Naive B cell (primary cell): ENCODE data around the gene SLC13A4. TPM values are rescaled to one million over a fixed set of nuclear protein-coding genes. Genes with fewer than 3 reads are reported as not detected.
"Not testable (repeated sequence)": the region's sequence is repeated elsewhere in the genome, so short reads cannot be mapped to it uniquely, and the experiment has no call there.

Source experiments
- ATAC-seq, 2 donors: fragments of 150-1000 bp; cut with Tn5 transposase; 2 replicates each; pipeline ENCODE4 v1.10.0; 2021; ENCODE audit warnings: low read depth in 2 of 2, mild to moderate bottlenecking in 2 of 2, moderate library complexity in 2 of 2
- DNase-seq: peaks from one replicate; pipeline ENCODE4 v3.0.0; 2022
- H3K27ac Mint-ChIP-seq, 6 donors: one replicate each; pipeline ENCODE4 v1.8.0; 2020 to 2022; ENCODE audit warnings: mild to moderate bottlenecking in 6 of 6, mixed read lengths in 6 of 6, moderate library complexity in 5 of 6, inconsistent platforms in 2 of 6
- H3K27me3 Mint-ChIP-seq, 3 donors: one replicate each; pipeline ENCODE4 v1.8.0; 2021 to 2022; ENCODE audit warnings: mixed read lengths in 3 of 3, mild to moderate bottlenecking in 1 of 3
- H3K36me3 Mint-ChIP-seq, 2 donors: one replicate each; pipeline ENCODE4 v1.8.0; 2020 to 2022; ENCODE audit warnings: mixed read lengths in 2 of 2, inconsistent platforms in 1 of 2, mild to moderate bottlenecking in 1 of 2
- H3K4me1 Mint-ChIP-seq, 3 donors: one replicate each; pipeline ENCODE4 v1.8.0; 2020 to 2022; ENCODE audit warnings: mixed read lengths in 3 of 3, inconsistent platforms in 1 of 3, mild to moderate bottlenecking in 1 of 3, moderate library complexity in 1 of 3
- H3K4me3 Mint-ChIP-seq, 8 donors: one replicate each; pipeline ENCODE4 v1.8.0; 2020 to 2022; ENCODE audit warnings: mild to moderate bottlenecking in 8 of 8, mixed read lengths in 8 of 8, moderate library complexity in 8 of 8, inconsistent platforms in 2 of 8
- H3K9me3 Mint-ChIP-seq, 7 donors: one replicate each; pipeline ENCODE4 v1.8.0; 2020 to 2022; ENCODE audit warnings: mixed read lengths in 7 of 7, mild to moderate bottlenecking in 5 of 7, inconsistent platforms in 2 of 7, moderate library complexity in 1 of 7
- polyA plus RNA-seq, 6 donors: library from polyadenylated mRNA; unstranded; fragments of 300-500 nt; fragmentation: Illumina TruSeq; gene quantifications; one replicate each; pipeline ENCODE4 v1.2.3, GENCODE V29; 2021; ENCODE audit warnings: low read depth in 6 of 6

The SLC13A4 gene
- polyA plus RNA-seq, result under 1 TPM in 3 of 6 donors, not detected in 3; 0.05 to 0.43 (median 0.24) TPM

GRCh38 chr7:135728136-135728669 lies at the start of gene SLC13A4:
Gene SLC13A4, minus strand, starts transcription at chr7:135728186. Its CDS starts 690 bp downstream, at chr7:135727496.
- DNase-seq (no peak), ATAC-seq (no peak)
- Mint-ChIP-seq H3K27ac (no peak within 1 kb of the TSS), H3K27me3 (peaks cover 10 to 38% (median 22%) of the 10 kb centered on the region in 3 donors), H3K4me3 (no peak within 1 kb of the TSS), H3K9me3 (no peaks in the 10 kb centered on the region), H3K4me1 (no peaks in the 10 kb centered on the region), H3K36me3 (no peaks in the 10 kb centered on the region)

GRCh38 chr7:135775915-135776314 lies 47.9 kb upstream of the SLC13A4 start:
- H3K4me1 Mint-ChIP-seq, ATAC-seq, H3K4me3 Mint-ChIP-seq, DNase-seq, H3K36me3 Mint-ChIP-seq, H3K27ac Mint-ChIP-seq: not testable (repeated sequence)
- H3K9me3 Mint-ChIP-seq, result peaks cover 7 to 22% (median 10%) of the 10 kb centered on the region in 7 donors
- peaks cover 13 to 23% (median 16%) of the 10 kb centered on the region in 3 donors for H3K27me3 Mint-ChIP-seq

- peaks cover 13 to 23% (median 16%) of the 10 kb centered on the region in 3 donors for H3K27me3 Mint-ChIP-seq
- no peak overlapping the region for H3K27ac Mint-ChIP-seq
- H3K4me3 Mint-ChIP-seq, result no peak overlapping the region
- no peak for DNase-seq
- ATAC-seq, result no peak
- no peaks in the 10 kb centered on the region for H3K36me3 Mint-ChIP-seq
- H3K9me3 Mint-ChIP-seq, result peaks cover 7 to 22% (median 10%) of the 10 kb centered on the region in 7 donors
- no peaks in the 10 kb centered on the region for H3K4me1 Mint-ChIP-seq
These were observed 47.2 kb upstream of the SLC13A4 start for GRCh38 chr7:135775230-135775629.

GRCh38 chr7:135774284-135774683 lies 46.3 kb upstream of the SLC13A4 start:
- ATAC-seq (no peak), DNase-seq (no peak)
- Mint-ChIP-seq H3K9me3 (peaks cover 7 to 22% (median 10%) of the 10 kb centered on the region in 7 donors), H3K36me3 (no peaks in the 10 kb centered on the region), H3K27ac (no peak overlapping the region), H3K27me3 (peaks cover 13 to 28% (median 21%) of the 10 kb centered on the region in 3 donors), H3K4me1 (no peaks in the 10 kb centered on the region), H3K4me3 (no peak overlapping the region)

- Mint-ChIP-seq H3K36me3 (no peaks in the 10 kb centered on the region), H3K27ac (no peak overlapping the region), H3K27me3 (peaks cover 9 to 22% (median 18%) of the 10 kb centered on the region in 3 donors), H3K9me3 (peaks cover 6 to 16% (median 8%) of the 10 kb centered on the region in 7 donors), H3K4me1 (no peaks in the 10 kb centered on the region), H3K4me3 (no peak overlapping the region)
- DNase-seq (no peak), ATAC-seq (no peak)
These were observed 45.5 kb upstream of the SLC13A4 start for GRCh38 chr7:135773464-135773863.

GRCh38 chr7:135772639-135773222 lies 44.7 kb upstream of the SLC13A4 start:
- Mint-ChIP-seq H3K4me3 (no peak overlapping the region), H3K27ac (no peak overlapping the region), H3K4me1 (no peaks in the 10 kb centered on the region), H3K27me3 (peaks cover 10 to 17% (median 15%) of the 10 kb centered on the region in 3 donors), H3K36me3 (no peaks in the 10 kb centered on the region), H3K9me3 (peaks cover 0 to 9% (median 4%) of the 10 kb centered on the region in 7 donors)
- DNase-seq (no peak), ATAC-seq (no peak)

- no peak overlapping the region for H3K4me3 Mint-ChIP-seq
- ATAC-seq (no peak), DNase-seq (no peak)
- peaks cover 0 to 3% (median 0%) of the 10 kb centered on the region in 7 donors for H3K9me3 Mint-ChIP-seq
- H3K27ac Mint-ChIP-seq, result peak overlapping the region in 1 of 6 donors; percentile 52
- no peaks in the 10 kb centered on the region for H3K36me3 Mint-ChIP-seq
- peaks cover 17 to 20% (median 18%) of the 10 kb centered on the region in 3 donors for H3K27me3 Mint-ChIP-seq
- H3K4me1 Mint-ChIP-seq, result no peaks in the 10 kb centered on the region
These were observed 44.1 kb upstream of the SLC13A4 start for GRCh38 chr7:135771961-135772638.

GRCh38 chr7:135771051-135771450 lies 43.1 kb upstream of the SLC13A4 start:
- H3K36me3 Mint-ChIP-seq, result no peaks in the 10 kb centered on the region
- no peak overlapping the region for H3K4me3 Mint-ChIP-seq
- no peak overlapping the region for H3K27ac Mint-ChIP-seq
- H3K4me1 Mint-ChIP-seq, result no peaks in the 10 kb centered on the region
- H3K9me3 Mint-ChIP-seq, result peaks cover 0 to 2% (median 0%) of the 10 kb centered on the region in 7 donors
- DNase-seq, result no peak
- no peak for ATAC-seq
- peaks cover 21 to 26% (median 21%) of the 10 kb centered on the region in 3 donors for H3K27me3 Mint-ChIP-seq

- Mint-ChIP-seq H3K4me3 (peak overlapping the region in 1 of 8 donors; percentile 56), H3K4me1 (no peaks in the 10 kb centered on the region), H3K27me3 (peaks cover 23 to 25% (median 24%) of the 10 kb centered on the region in 3 donors), H3K9me3 (peaks cover 0 to 2% (median 0%) of the 10 kb centered on the region in 7 donors), H3K27ac (no peak overlapping the region), H3K36me3 (no peaks in the 10 kb centered on the region)
- no peak for ATAC-seq
- no peak for DNase-seq
These were observed 42.2 kb upstream of the SLC13A4 start for GRCh38 chr7:135770139-135770710.

- peaks cover 27 to 30% (median 28%) of the 10 kb centered on the region in 3 donors for H3K27me3 Mint-ChIP-seq
- no peaks in the 10 kb centered on the region for H3K36me3 Mint-ChIP-seq
- peaks cover 0 to 4% (median 0%) of the 10 kb centered on the region in 7 donors for H3K9me3 Mint-ChIP-seq
- DNase-seq (no peak), ATAC-seq (no peak)
- no peaks in the 10 kb centered on the region for H3K4me1 Mint-ChIP-seq
- no peak overlapping the region for H3K4me3 Mint-ChIP-seq
- H3K27ac Mint-ChIP-seq, result no peak overlapping the region
These were observed 41.2 kb upstream of the SLC13A4 start for GRCh38 chr7:135769005-135769802.

GRCh38 chr7:135768467-135768866 lies 40.5 kb upstream of the SLC13A4 start:
- peaks cover 30 to 38% (median 34%) of the 10 kb centered on the region in 3 donors for H3K27me3 Mint-ChIP-seq
- H3K4me1 Mint-ChIP-seq, result no peaks in the 10 kb centered on the region
- H3K27ac Mint-ChIP-seq, result no peak overlapping the region
- peaks cover 0 to 8% (median 0%) of the 10 kb centered on the region in 7 donors for H3K9me3 Mint-ChIP-seq
- no peaks in the 10 kb centered on the region for H3K36me3 Mint-ChIP-seq
- no peak for DNase-seq
- no peak for ATAC-seq
- H3K4me3 Mint-ChIP-seq, result no peak overlapping the region

GRCh38 chr7:135768064-135768463 lies 40.1 kb upstream of the SLC13A4 start:
- Mint-ChIP-seq H3K27ac (peak overlapping the region in 1 of 6 donors; percentile 16), H3K4me1 (no peaks in the 10 kb centered on the region), H3K36me3 (no peaks in the 10 kb centered on the region), H3K9me3 (peaks cover 0 to 8% (median 0%) of the 10 kb centered on the region in 7 donors), H3K27me3 (peaks cover 32 to 38% (median 36%) of the 10 kb centered on the region in 3 donors), H3K4me3 (no peak overlapping the region)
- ATAC-seq (no peak), DNase-seq (no peak)

GRCh38 chr7:135763261-135763660 lies 35.3 kb upstream of the SLC13A4 start:
- no peak overlapping the region for H3K27ac Mint-ChIP-seq
- H3K27me3 Mint-ChIP-seq, result peaks cover 34 to 55% (median 53%) of the 10 kb centered on the region in 3 donors
- no peaks in the 10 kb centered on the region for H3K4me1 Mint-ChIP-seq
- ATAC-seq (no peak), DNase-seq (no peak)
- H3K36me3 Mint-ChIP-seq, result no peaks in the 10 kb centered on the region
- no peak overlapping the region for H3K4me3 Mint-ChIP-seq
- peaks cover 0 to 8% (median 2%) of the 10 kb centered on the region in 7 donors for H3K9me3 Mint-ChIP-seq
